NB4 (cell line): ENCODE data around the gene CACNG4.

Source experiments
- MAX ChIP-seq: IDR thresholded peaks from 2 replicates; pipeline ENCODE4 v1.6.1; 2011; ENCODE audit warnings: low read depth, low read length
- MYC ChIP-seq: IDR thresholded peaks from 2 replicates; pipeline ENCODE4 v1.6.1; 2011; ENCODE audit warnings: low read depth, low read length
- POLR2A ChIP-seq: IDR thresholded peaks from 2 replicates; pipeline ENCODE4 v1.6.1; 2011; ENCODE audit warnings: mild to moderate bottlenecking; ENCODE audit not compliant: insufficient read length; ENCODE audit errors: extremely low read depth
- TF ChIP-seq, protein P1 (sequence below): IDR thresholded peaks from one replicate; pipeline ENCODE4 v1.5.1; 2012; ENCODE audit warnings: low read depth, low read length

DNA sequence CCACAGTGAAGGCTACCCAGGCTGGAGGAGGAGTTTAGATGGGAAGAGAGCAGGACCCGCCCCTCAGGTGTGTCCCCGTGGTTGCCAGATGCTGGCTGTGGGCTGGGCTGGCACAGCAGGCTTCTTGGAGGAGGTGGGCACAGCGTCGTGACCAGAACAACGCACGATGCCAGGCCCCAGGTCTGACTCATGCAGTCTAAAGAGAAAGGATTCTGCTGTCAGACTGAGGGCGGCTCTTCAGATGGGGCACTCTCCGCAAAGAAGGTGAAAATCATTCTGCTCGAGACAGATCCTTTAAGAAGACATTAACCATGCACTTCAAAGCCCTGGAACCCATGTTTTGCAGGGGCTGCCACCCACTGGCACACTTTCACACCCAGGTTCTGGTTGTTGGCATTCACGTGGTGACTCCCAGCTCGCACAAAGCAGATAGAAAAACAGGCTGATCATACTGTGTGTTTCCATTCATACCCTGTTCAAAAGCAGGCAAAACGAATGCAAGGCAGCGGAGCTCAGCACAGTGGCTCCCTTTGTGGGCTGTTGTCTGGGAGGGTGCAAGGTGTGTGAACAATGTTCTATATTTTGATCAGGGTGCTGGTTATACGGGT is 19.0 kb downstream of the CACNG4 start:
- TF ChIP-seq MAX (no peak), MYC (no peak), POLR2A (no peak)
- TF ChIP-seq, protein P1, sequence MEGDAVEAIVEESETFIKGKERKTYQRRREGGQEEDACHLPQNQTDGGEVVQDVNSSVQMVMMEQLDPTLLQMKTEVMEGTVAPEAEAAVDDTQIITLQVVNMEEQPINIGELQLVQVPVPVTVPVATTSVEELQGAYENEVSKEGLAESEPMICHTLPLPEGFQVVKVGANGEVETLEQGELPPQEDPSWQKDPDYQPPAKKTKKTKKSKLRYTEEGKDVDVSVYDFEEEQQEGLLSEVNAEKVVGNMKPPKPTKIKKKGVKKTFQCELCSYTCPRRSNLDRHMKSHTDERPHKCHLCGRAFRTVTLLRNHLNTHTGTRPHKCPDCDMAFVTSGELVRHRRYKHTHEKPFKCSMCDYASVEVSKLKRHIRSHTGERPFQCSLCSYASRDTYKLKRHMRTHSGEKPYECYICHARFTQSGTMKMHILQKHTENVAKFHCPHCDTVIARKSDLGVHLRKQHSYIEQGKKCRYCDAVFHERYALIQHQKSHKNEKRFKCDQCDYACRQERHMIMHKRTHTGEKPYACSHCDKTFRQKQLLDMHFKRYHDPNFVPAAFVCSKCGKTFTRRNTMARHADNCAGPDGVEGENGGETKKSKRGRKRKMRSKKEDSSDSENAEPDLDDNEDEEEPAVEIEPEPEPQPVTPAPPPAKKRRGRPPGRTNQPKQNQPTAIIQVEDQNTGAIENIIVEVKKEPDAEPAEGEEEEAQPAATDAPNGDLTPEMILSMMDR: no peak
